HepG2 (cell line): ENCODE results near the gene MLYCD. TPM values are rescaled to one million over a fixed set of nuclear protein-coding genes. Genes with fewer than 3 reads are reported as not detected.

Experiments
- ATAC-seq: fragments of 200-7000 bp; cut with Tn5 transposase; 3 replicates; pipeline ENCODE4 v1.9.1; 2020; ENCODE audit warnings: mild to moderate bottlenecking, moderate library complexity
- BruUV-seq: library from RNA; stranded (reverse); fragments of 400-500 nt; replicated peaks from 2 replicates; lab custom pipeline; 2021; lab: Mats Ljungman, UMichigan
- CTCF ChIA-PET: fragments of 300-600 bp; formaldehyde crosslinking; extraction: SDS; loops from one replicate; lab custom pipeline; 2021; ENCODE audit warnings: low total read pairs, inconsistent platforms, low intra/inter-chr PET ratio; lab: Yijun Ruan, JAX
- POLR2A ChIA-PET: fragments of 350-600 bp; sonication (Branson Sonifier 250); formaldehyde crosslinking; loops from one replicate; lab custom pipeline; 2020; ENCODE audit warnings: antibody characterized with exemption, inconsistent platforms; lab: Yijun Ruan, JAX
- DNase-seq: peaks from one replicate; pipeline ENCODE4 v3.0.0-alpha.2; 2015; ENCODE audit warnings: low spot score
- FAIRE-seq: peaks from 3 replicates; lab custom pipeline; 2011; peaks lifted over from hg19 to GRCh38; lab: Jason Lieb, UNC
- H2AFZ ChIP-seq: one replicate; pipeline ENCODE4 v1.6.1; 2011; ENCODE audit warnings: low read length, inconsistent platforms
- H3K27ac ChIP-seq: fragments of 300-600 bp; 3 replicates; pipeline ENCODE4 v1.8.0; 2011; ENCODE audit warnings: mixed run types, mild to moderate bottlenecking, mixed read lengths, low read length, inconsistent platforms; ENCODE audit not compliant: insufficient read depth; ENCODE audit errors: extremely low read length
- H3K27me3 ChIP-seq, 2 experiments: fragments of 200-600 bp in 1 of 2; 2 replicates in 1 of 2; 3 replicates in 1 of 2; pipeline versions ENCODE4 v1.6.0 to v1.8.0; 2011; ENCODE audit warnings: low read length in 2 of 2, mild to moderate bottlenecking in 2 of 2, moderate library complexity in 2 of 2, inconsistent platforms in 1 of 2; ENCODE audit not compliant: insufficient read depth in 2 of 2, control insufficient read depth in 1 of 2
- H3K36me3 ChIP-seq, 2 experiments: fragments of 200-600 bp in 1 of 2; replicated peaks in 1 of 2; 2 replicates in 1 of 2; 3 replicates in 1 of 2; pipeline versions ENCODE4 v1.5.1 to v1.8.0; 2011; ENCODE audit warnings: low read length in 2 of 2, inconsistent platforms in 1 of 2; ENCODE audit not compliant: insufficient read depth in 2 of 2, control insufficient read depth in 1 of 2
- H3K4me1 ChIP-seq: 2 replicates; pipeline ENCODE4 v1.5.1; 2012; ENCODE audit warnings: low read length, inconsistent platforms; ENCODE audit not compliant: insufficient read depth
- H3K4me2 ChIP-seq: 2 replicates; pipeline ENCODE4 v1.6.0; 2011; ENCODE audit warnings: low read depth, low read length, inconsistent platforms
- H3K4me3 ChIP-seq, 3 experiments: fragments of 200-600 bp in 1 of 3; sonication (generic), shearing (Covaris generic) in 1 of 3; replicated peaks in 1 of 3; 2 replicates each; pipeline ENCODE4 v1.5.1; 2011 to 2016; ENCODE audit warnings: low read length in 3 of 3, inconsistent platforms in 2 of 3, low read depth in 2 of 3, mild to moderate bottlenecking in 2 of 3, control low read depth in 1 of 3, mixed read lengths in 1 of 3; ENCODE audit not compliant: insufficient read depth in 1 of 3
- H3K79me2 ChIP-seq: one replicate; pipeline ENCODE4 v1.6.1; 2011; ENCODE audit warnings: low read length, inconsistent platforms; ENCODE audit not compliant: insufficient read depth
- H3K9ac ChIP-seq: 2 replicates; pipeline ENCODE4 v1.6.0; 2011; ENCODE audit warnings: mild to moderate bottlenecking, low read depth, low read length, inconsistent platforms; ENCODE audit not compliant: insufficient read depth
- H3K9me3 ChIP-seq: 2 replicates; pipeline ENCODE4 v1.5.1; 2012; ENCODE audit warnings: mild to moderate bottlenecking, low read length
- H4K20me1 ChIP-seq: 2 replicates; pipeline ENCODE4 v1.6.0; 2011; ENCODE audit warnings: inconsistent platforms, mild to moderate bottlenecking, low read length, moderate library complexity; ENCODE audit not compliant: insufficient read depth
- AKNA ChIP-seq: sonication (generic); formaldehyde crosslinking; IDR thresholded peaks from 2 replicates; pipeline ENCODE4 v1.4.0; 2020; ENCODE audit warnings: missing genetic modification reagents, borderline replicate concordance
- BRD4 ChIP-seq: sonication (generic); formaldehyde crosslinking; IDR thresholded peaks from 2 replicates; pipeline ENCODE4 v1.4.0; 2020; ENCODE audit warnings: missing genetic modification reagents
- CBX1 ChIP-seq: IDR thresholded peaks from one replicate; pipeline ENCODE4 v1.6.1; 2016; ENCODE audit warnings: antibody characterized with exemption, low read depth
- ERF ChIP-seq: IDR thresholded peaks from 2 replicates; pipeline ENCODE4 v1.6.1; 2018; ENCODE audit warnings: missing biosample characterization, missing genetic modification reagents
- GATAD2A ChIP-seq: IDR thresholded peaks from 2 replicates; pipeline ENCODE4 v1.6.1; 2016
- MTA3 ChIP-seq: sonication (generic); formaldehyde crosslinking; IDR thresholded peaks from 2 replicates; pipeline ENCODE4 v1.4.0; 2020; ENCODE audit warnings: missing genetic modification reagents
- MXD4 ChIP-seq: IDR thresholded peaks from 2 replicates; pipeline ENCODE4 v1.6.1; 2016; ENCODE audit warnings: mild to moderate bottlenecking, missing biosample characterization, missing genetic modification reagents
- NR2F1 ChIP-seq, 2 experiments: fragments of 450-650 bp in 1 of 2; formaldehyde crosslinking in 1 of 2; IDR thresholded peaks; 2 replicates each; pipeline versions ENCODE4 v1.5.0 to v1.6.1; 2016 to 2020; ENCODE audit warnings: mild to moderate bottlenecking in 1 of 2, missing compliant biosample characterization in 1 of 2, missing genetic modification reagents in 1 of 2, moderate library complexity in 1 of 2
- PRMT3 ChIP-seq: sonication (generic); formaldehyde crosslinking; IDR thresholded peaks from 2 replicates; pipeline ENCODE4 v1.8.1; 2022; ENCODE audit warnings: low read depth, mild to moderate bottlenecking, moderate library complexity, missing genetic modification reagents, borderline replicate concordance
- UBTF ChIP-seq: sonication (generic); formaldehyde crosslinking; IDR thresholded peaks from 2 replicates; pipeline ENCODE4 v1.4.0; 2020; ENCODE audit warnings: mild to moderate bottlenecking, missing genetic modification reagents
- ZBTB14 ChIP-seq: sonication (generic); formaldehyde crosslinking; IDR thresholded peaks from 2 replicates; pipeline ENCODE4 v1.4.0; 2020; ENCODE audit warnings: missing genetic modification reagents
- ZBTB8A ChIP-seq: sonication (generic); formaldehyde crosslinking; IDR thresholded peaks from 2 replicates; pipeline ENCODE4 v1.4.0; 2020; ENCODE audit warnings: mild to moderate bottlenecking, low read depth, missing genetic modification reagents, borderline replicate concordance
- ZNF557 ChIP-seq: sonication (generic); formaldehyde crosslinking; IDR thresholded peaks from 2 replicates; pipeline ENCODE4 v1.4.0; 2020; ENCODE audit warnings: missing genetic modification reagents
- ZNF766 ChIP-seq: sonication (generic); formaldehyde crosslinking; IDR thresholded peaks from 2 replicates; pipeline ENCODE4 v1.5.0; 2020; ENCODE audit warnings: missing genetic modification reagents, borderline replicate concordance
- ZNF879 ChIP-seq: sonication (generic); formaldehyde crosslinking; IDR thresholded peaks from 2 replicates; pipeline ENCODE4 v1.8.1; 2023; ENCODE audit warnings: missing genetic modification reagents
- ZSCAN20 ChIP-seq: sonication (generic); formaldehyde crosslinking; IDR thresholded peaks from 2 replicates; pipeline ENCODE4 v1.4.0; 2020; ENCODE audit warnings: missing genetic modification reagents, mild to moderate bottlenecking, borderline replicate concordance
- ZSCAN29 ChIP-seq: sonication (generic); formaldehyde crosslinking; conservative IDR thresholded peaks from 2 replicates; pipeline ENCODE4 v1.4.0; 2020; ENCODE audit warnings: mild to moderate bottlenecking, missing genetic modification reagents
- WGBS: methylation state at CpG from one replicate; pipeline ENCODE4 v1.1.6; 2017; ENCODE audit warnings: low lambda C conversion rate; 5-methylcytosine and 5-hydroxymethylcytosine counted together
- in situ Hi-C: cut with HindIII; loops from 2 replicates; pipeline ENCODE4 v1.10.0; 2017; ENCODE audit warnings: low pct_unique_long_range_greater_than_20kb; ENCODE audit not compliant: extremely low pct_ligation_motif_present
- intact Hi-C: fragments of 100-400 bp; cut with micrococcal nuclease; formaldehyde crosslinking; loops from one replicate; pipeline ENCODE4 v1.10.0; 2022; ENCODE audit not compliant: unreplicated experiment
- polyA plus RNA-seq, 8 experiments: library from polyadenylated mRNA; depleted of rRNA in 3 of 8; stranded (reverse) in 7 of 8; unstranded in 1 of 8; fragments of >200 nt; fragmentation: Illumina TruSeq in 4 of 8; extraction: Trizol in 4 of 8; gene quantifications; 2 replicates each; pipeline versions ENCODE4 v1.2.1 to v1.2.3, GENCODE V29; 2011 to 2016; ENCODE audit warnings: low read depth in 4 of 8, missing spikeins in 1 of 8, mixed read lengths in 1 of 8; ENCODE audit not compliant: insufficient read depth in 1 of 8
- total RNA-seq, 5 experiments: library from RNA; depleted of rRNA; stranded (reverse); fragments of >200 nt; fragmentation: Illumina TruSeq; extraction: Trizol; gene quantifications; 2 replicates each; pipeline ENCODE4 v1.2.3, GENCODE V29; 2016; ENCODE audit warnings: low read depth in 1 of 5

The MLYCD gene
- total and polyA plus RNA-seq, 2 of the 13 experiments (the other 11 are each of a cell fraction or from before 2014, with no cell fraction given) = 1.8 to 4.0 TPM

- no peak for TF ChIP-seq UBTF (CRISPR knock-in tag)
- no peak for TF ChIP-seq ZBTB8A (CRISPR knock-in tag)
- TF ChIP-seq MTA3 (CRISPR knock-in tag) = no peak
Observed at GRCh38 chr16:83852774-83853173, 46.1 kb upstream of the MLYCD start (continued).

GRCh38 chr16:83853834-83854233, 45.1 kb upstream of the MLYCD start:
- ATAC-seq (no peak), FAIRE-seq (no peak), DNase-seq (no peak)
- Histone ChIP-seq H3K4me3 (no peak overlapping the region), H3K4me2 (no peak overlapping the region), H3K79me2 (no peaks in the 10 kb centered on the region), H3K9me3 (no peaks in the 10 kb centered on the region), H3K36me3 (no peaks in the 10 kb centered on the region), H3K27ac (no peak overlapping the region), H3K27me3 (peaks cover 0 to 37% of the 10 kb centered on the region in 2 experiments; a peak in 4 of 5 replicates), H2AFZ (no peak overlapping the region), H3K9ac (no peak overlapping the region), H4K20me1 (no peaks in the 10 kb centered on the region), H3K4me1 (peaks cover 11% of the 10 kb centered on the region)
- intact Hi-C loops (no loop called here), in situ Hi-C loops (no loop called here)
- WGBS = 78% methylated on average over 7 of the region's 8 CpGs
- BruUV-seq = no TSS peak
- POLR2A ChIA-PET = no interaction called here
- CTCF ChIA-PET = no interaction called here
- no peak for TF ChIP-seq ZNF879 (CRISPR knock-in tag)
- TF ChIP-seq NR2F1 (CRISPR knock-in tag; IDR thresholded peaks at IDR 0.05) = no peak
- TF ChIP-seq ZNF766 (CRISPR knock-in tag) = no peak
- no peak for TF ChIP-seq PRMT3
- TF ChIP-seq MXD4 (CRISPR knock-in tag) = no peak
- no peak for TF ChIP-seq ZNF557
- TF ChIP-seq ZSCAN20 (CRISPR knock-in tag) = no peak
- TF ChIP-seq ZBTB14 (CRISPR knock-in tag) = no peak
- TF ChIP-seq GATAD2A (CRISPR knock-in tag) = no peak
- TF ChIP-seq ERF (CRISPR knock-in tag) = no peak
- no peak for TF ChIP-seq BRD4 (CRISPR knock-in tag)
- TF ChIP-seq AKNA = no peak
- no peak for TF ChIP-seq ZSCAN29 (CRISPR knock-in tag)
- TF ChIP-seq CBX1 = no peak
